Astrocyte of the spinal cord (primary cell): ENCODE measurements around the gene KIAA0586.
"Not testable (repeated sequence)": the region's sequence is repeated elsewhere in the genome, so short reads cannot be mapped to it uniquely, and the experiment has no call there.

Experiments used
- DNase-seq: peaks from one replicate; pipeline ENCODE4 v3.0.0; 2011; ENCODE audit warnings: low read depth, low spot score
- H3K4me3 ChIP-seq: 2 replicates; pipeline ENCODE4 v1.5.1; 2011; ENCODE audit warnings: low read depth, mild to moderate bottlenecking, low read length, moderate library complexity
- CTCF ChIP-seq: IDR thresholded peaks from 2 replicates; pipeline ENCODE4 v1.5.1; 2012; ENCODE audit warnings: low read depth, mild to moderate bottlenecking, low read length, inconsistent platforms
- in situ Hi-C: cut with HindIII; loops from 2 replicates; pipeline ENCODE4 v1.10.0; 2017; ENCODE audit warnings: low sequenced_read_pairs

The KIAA0586 gene

GRCh38 chr14:58398895-58399294 lies 28.6 kb upstream of the KIAA0586 start:
- no peak for DNase-seq
- no peak overlapping the region for H3K4me3 ChIP-seq
- TF ChIP-seq CTCF: no peak
- in situ Hi-C loops: no loop called here

- in situ Hi-C loops: no loop called here
- DNase-seq: no peak
- TF ChIP-seq CTCF: peak; percentile 6
- no peak overlapping the region for H3K4me3 ChIP-seq
These were observed 25.9 kb upstream of the KIAA0586 start for GRCh38 chr14:58401587-58401986.

- in situ Hi-C loops: no loop called here
- no peak for DNase-seq
- no peak overlapping the region for H3K4me3 ChIP-seq
- TF ChIP-seq CTCF: no peak
These were observed 18.8 kb upstream of the KIAA0586 start for GRCh38 chr14:58408681-58409215.

- in situ Hi-C loops: no loop called here
- no peak for DNase-seq
- TF ChIP-seq CTCF: no peak
- no peak overlapping the region for H3K4me3 ChIP-seq
These were observed 12.7 kb upstream of the KIAA0586 start for GRCh38 chr14:58414845-58415244.

- H3K4me3 ChIP-seq: no peak overlapping the region
- no peak for TF ChIP-seq CTCF
- no peak for DNase-seq
- in situ Hi-C loops: no loop called here
These were observed 11.6 kb upstream of the KIAA0586 start for GRCh38 chr14:58415636-58416547.

GRCh38 chr14:58416934-58417333 lies 10.6 kb upstream of the KIAA0586 start:
- H3K4me3 ChIP-seq, DNase-seq, in situ Hi-C loops: not testable (repeated sequence)

- peak overlapping the region; percentile 76 for H3K4me3 ChIP-seq
- in situ Hi-C loops: no loop called here
- DNase-seq: no peak
- TF ChIP-seq CTCF: no peak
These were observed 744 bp upstream of the KIAA0586 start for GRCh38 chr14:58426670-58427280.
